Esophagus (tissue), 2 donors: Measurements from ENCODE around the gene SLC19A1. TPM values are rescaled to one million over a fixed set of nuclear protein-coding genes. Genes with fewer than 3 reads are reported as not detected.

Experiments used
- H3K27ac ChIP-seq, 2 donors: one replicate each; pipeline ENCODE4 v1.5.1; 2013; ENCODE audit warnings: low read depth in 2 of 2, mild to moderate bottlenecking in 2 of 2, inconsistent platforms in 1 of 2, low read length in 1 of 2, moderate library complexity in 1 of 2
- H3K27me3 ChIP-seq, 2 donors: one replicate each; pipeline ENCODE4 v1.6.1; 2013; ENCODE audit warnings: low read length in 2 of 2, control low read depth in 1 of 2, mild to moderate bottlenecking in 1 of 2; ENCODE audit not compliant: insufficient read depth in 2 of 2, control insufficient read depth in 1 of 2
- H3K36me3 ChIP-seq, 2 donors: one replicate each; pipeline ENCODE4 v1.6.1; 2013; ENCODE audit warnings: low read length in 1 of 2; ENCODE audit not compliant: control insufficient read depth in 2 of 2, insufficient read depth in 2 of 2
- H3K4me1 ChIP-seq, 2 donors: one replicate each; pipeline ENCODE4 v1.6.1; 2013; ENCODE audit warnings: low read length in 1 of 2; ENCODE audit not compliant: control insufficient read depth in 2 of 2, insufficient read depth in 2 of 2
- H3K4me3 ChIP-seq, 2 donors: one replicate each; pipeline ENCODE4 v1.5.1; 2013; ENCODE audit warnings: low read length in 2 of 2, mild to moderate bottlenecking in 2 of 2, low read depth in 1 of 2, moderate library complexity in 1 of 2
- H3K9me3 ChIP-seq, 2 donors: one replicate each; pipeline ENCODE4 v1.6.1; 2013; ENCODE audit warnings: mild to moderate bottlenecking in 2 of 2, low read depth in 1 of 2, low read length in 1 of 2, moderate library complexity in 1 of 2; ENCODE audit not compliant: control insufficient read depth in 2 of 2, insufficient read depth in 1 of 2
- WGBS, 2 donors: extraction: QIAGEN DNeasy Blood & Tissue Kit; methylation state at CpG; one replicate each; pipeline ENCODE4 v1.1.7; 2013; 5-methylcytosine and 5-hydroxymethylcytosine counted together
- polyA plus RNA-seq, 2 donors: library from polyadenylated mRNA; stranded (reverse); fragments of 200-250 nt; gene quantifications; one replicate each; pipeline ENCODE4 v1.2.3, GENCODE V29; 2013
- donor health status: healthy with polysubstance abuse.
- donor health status: Bipolar disorder and iron deficiency.

Gene SLC19A1
- polyA plus RNA-seq, 2 donors: 3.1 to 3.5 TPM

GRCh38 chr21:45577801-45578175, 35.5 kb upstream of the SLC19A1 start:
- Histone ChIP-seq H3K27me3 (no peaks in the 10 kb centered on the region), H3K27ac (no peak overlapping the region), H3K4me3 (no peak overlapping the region), H3K4me1 (no peaks in the 10 kb centered on the region), H3K9me3 (peaks cover 0 to 2% of the 10 kb centered on the region in 2 donors), H3K36me3 (no peaks in the 10 kb centered on the region)
- WGBS, 2 donors: 78 to 82% methylated on average over 12 of the region's 12 CpGs

- no peak overlapping the region for H3K4me3 ChIP-seq
- H3K27me3 ChIP-seq: no peaks in the 10 kb centered on the region
- no peak overlapping the region for H3K27ac ChIP-seq
- no peaks in the 10 kb centered on the region for H3K4me1 ChIP-seq
- H3K36me3 ChIP-seq: no peaks in the 10 kb centered on the region
- H3K9me3 ChIP-seq: peaks cover 0 to 2% of the 10 kb centered on the region in 2 donors
- WGBS, 2 donors: 77 to 78% methylated on average over 24 of the region's 24 CpGs
These were observed 34.8 kb upstream of the SLC19A1 start for GRCh38 chr21:45576838-45577737.

- 81 to 87% methylated on average over 21 of the region's 21 CpGs for WGBS, 2 donors
- H3K4me1 ChIP-seq: no peaks in the 10 kb centered on the region
- no peak overlapping the region for H3K4me3 ChIP-seq
- no peaks in the 10 kb centered on the region for H3K36me3 ChIP-seq
- no peaks in the 10 kb centered on the region for H3K9me3 ChIP-seq
- no peak overlapping the region for H3K27ac ChIP-seq
- H3K27me3 ChIP-seq: no peaks in the 10 kb centered on the region
These were observed 34.0 kb upstream of the SLC19A1 start for GRCh38 chr21:45575993-45576837.

GRCh38 chr21:45575304-45575992, 33.2 kb upstream of the SLC19A1 start:
- 86 to 90% methylated on average over 26 of the region's 26 CpGs for WGBS, 2 donors
- H3K4me3 ChIP-seq: no peak overlapping the region
- no peaks in the 10 kb centered on the region for H3K4me1 ChIP-seq
- H3K27ac ChIP-seq: no peak overlapping the region
- H3K27me3 ChIP-seq: no peaks in the 10 kb centered on the region
- H3K36me3 ChIP-seq: no peaks in the 10 kb centered on the region
- H3K9me3 ChIP-seq: no peaks in the 10 kb centered on the region

GRCh38 chr21:45574691-45575090, 32.5 kb upstream of the SLC19A1 start:
- no peaks in the 10 kb centered on the region for H3K9me3 ChIP-seq
- no peaks in the 10 kb centered on the region for H3K36me3 ChIP-seq
- H3K27me3 ChIP-seq: no peaks in the 10 kb centered on the region
- H3K4me3 ChIP-seq: no peak overlapping the region
- no peaks in the 10 kb centered on the region for H3K4me1 ChIP-seq
- WGBS, 2 donors: 70 to 83% methylated on average over 14 of the region's 14 CpGs
- no peak overlapping the region for H3K27ac ChIP-seq

- H3K4me3 ChIP-seq: no peak overlapping the region
- H3K27ac ChIP-seq: no peak overlapping the region
- H3K36me3 ChIP-seq: no peaks in the 10 kb centered on the region
- no peaks in the 10 kb centered on the region for H3K9me3 ChIP-seq
- H3K4me1 ChIP-seq: no peaks in the 10 kb centered on the region
- no peaks in the 10 kb centered on the region for H3K27me3 ChIP-seq
- 80 to 86% methylated on average over 25 of the region's 25 CpGs for WGBS, 2 donors
These were observed 31.9 kb upstream of the SLC19A1 start for GRCh38 chr21:45574081-45574501.

- Histone ChIP-seq H3K36me3 (no peaks in the 10 kb centered on the region), H3K9me3 (no peaks in the 10 kb centered on the region), H3K27me3 (no peaks in the 10 kb centered on the region), H3K4me1 (no peaks in the 10 kb centered on the region), H3K27ac (no peak overlapping the region), H3K4me3 (no peak overlapping the region)
- WGBS, 2 donors: 64 to 65% methylated on average over 14 of the region's 14 CpGs
These were observed 31.3 kb upstream of the SLC19A1 start for GRCh38 chr21:45573452-45574035.

- Histone ChIP-seq H3K36me3 (no peaks in the 10 kb centered on the region), H3K27me3 (no peaks in the 10 kb centered on the region), H3K9me3 (no peaks in the 10 kb centered on the region), H3K27ac (no peak overlapping the region), H3K4me1 (no peaks in the 10 kb centered on the region), H3K4me3 (no peak overlapping the region)
- 54 to 61% methylated on average over 11 of the region's 11 CpGs for WGBS, 2 donors
These were observed 30.7 kb upstream of the SLC19A1 start for GRCh38 chr21:45572783-45573451.

GRCh38 chr21:45572231-45572630, 30.0 kb upstream of the SLC19A1 start:
- no peaks in the 10 kb centered on the region for H3K4me1 ChIP-seq
- WGBS, 2 donors: 93 to 95% methylated on average over 8 of the region's 8 CpGs
- no peaks in the 10 kb centered on the region for H3K9me3 ChIP-seq
- no peak overlapping the region for H3K4me3 ChIP-seq
- H3K36me3 ChIP-seq: no peaks in the 10 kb centered on the region
- no peaks in the 10 kb centered on the region for H3K27me3 ChIP-seq
- H3K27ac ChIP-seq: no peak overlapping the region
